H9 (cell line): ENCODE data around the gene CCDC85A. TPM values are rescaled to one million over a fixed set of nuclear protein-coding genes. Genes with fewer than 3 reads are reported as not detected.

Source experiments
- DNase-seq: peaks from one replicate; pipeline ENCODE4 v3.0.0-alpha.2; 2017
- H2AFZ ChIP-seq: one replicate; pipeline ENCODE4 v1.6.1; 2013; ENCODE audit warnings: mild to moderate bottlenecking, low read length, control low read depth, moderate library complexity
- H2AK5ac ChIP-seq: 2 replicates; pipeline ENCODE4 v1.6.1; 2013; ENCODE audit warnings: low read length, control low read depth, mixed read lengths; ENCODE audit not compliant: insufficient read length
- H2BK120ac ChIP-seq: one replicate; pipeline ENCODE4 v1.6.1; 2013; ENCODE audit warnings: low read depth, mild to moderate bottlenecking, low read length, control low read depth, inconsistent platforms; ENCODE audit not compliant: poor library complexity, severe bottlenecking
- H2BK12ac ChIP-seq: 2 replicates; pipeline ENCODE4 v1.6.1; 2013; ENCODE audit warnings: low read length, control low read depth, mixed read lengths, low read depth; ENCODE audit not compliant: insufficient read length
- H2BK15ac ChIP-seq: 2 replicates; pipeline ENCODE4 v1.6.1; 2013; ENCODE audit warnings: low read depth, low read length, control low read depth
- H2BK20ac ChIP-seq: one replicate; pipeline ENCODE4 v1.6.1; 2013; ENCODE audit warnings: low read depth, mild to moderate bottlenecking, low read length, control low read depth, inconsistent platforms; ENCODE audit not compliant: poor library complexity, severe bottlenecking
- H2BK5ac ChIP-seq: 2 replicates; pipeline ENCODE4 v1.6.1; 2013; ENCODE audit warnings: low read length, control low read depth, mixed read lengths; ENCODE audit not compliant: insufficient read length
- H3K14ac ChIP-seq: 2 replicates; pipeline ENCODE4 v1.6.1; 2013; ENCODE audit warnings: low read length, control low read depth; ENCODE audit not compliant: insufficient read depth
- H3K18ac ChIP-seq: 2 replicates; pipeline ENCODE4 v1.6.1; 2013; ENCODE audit warnings: low read depth, mild to moderate bottlenecking, mixed read lengths, low read length, control low read depth; ENCODE audit not compliant: insufficient read length
- H3K23ac ChIP-seq: 2 replicates; pipeline ENCODE4 v1.6.1; 2013; ENCODE audit warnings: low read length, control low read depth, mixed read lengths, low read depth; ENCODE audit not compliant: insufficient read length
- H3K23me2 ChIP-seq: 2 replicates; pipeline ENCODE4 v1.6.1; 2013; ENCODE audit warnings: low read depth, mild to moderate bottlenecking, mixed read lengths, low read length, control low read depth; ENCODE audit not compliant: insufficient read length, poor library complexity, severe bottlenecking
- H3K27ac ChIP-seq: 2 replicates; pipeline ENCODE4 v1.5.1; 2013; ENCODE audit warnings: low read length, control low read depth, mixed read lengths, low read depth; ENCODE audit not compliant: insufficient read length
- H3K27me3 ChIP-seq: 2 replicates; pipeline ENCODE4 v1.6.1; 2013; ENCODE audit warnings: low read length, control low read depth, inconsistent platforms; ENCODE audit not compliant: insufficient read depth
- H3K4ac ChIP-seq: 2 replicates; pipeline ENCODE4 v1.6.1; 2013; ENCODE audit warnings: low read depth, mild to moderate bottlenecking, control low read depth, inconsistent platforms, low read length, moderate library complexity
- H3K4me1 ChIP-seq: 2 replicates; pipeline ENCODE4 v1.6.1; 2013; ENCODE audit warnings: low read length, control low read depth, inconsistent platforms; ENCODE audit not compliant: insufficient read depth
- H3K4me2 ChIP-seq: 2 replicates; pipeline ENCODE4 v1.6.1; 2013; ENCODE audit warnings: low read length, control low read depth, mixed read lengths; ENCODE audit not compliant: insufficient read length, insufficient read depth
- H3K56ac ChIP-seq: 2 replicates; pipeline ENCODE4 v1.6.1; 2013; ENCODE audit warnings: low read depth, mild to moderate bottlenecking, mixed read lengths, low read length, control low read depth; ENCODE audit not compliant: insufficient read length
- H3K79me1 ChIP-seq: 2 replicates; pipeline ENCODE4 v1.6.1; 2013; ENCODE audit warnings: low read depth, mild to moderate bottlenecking, moderate library complexity, low read length, control low read depth, inconsistent platforms; ENCODE audit not compliant: insufficient read depth, poor library complexity, severe bottlenecking
- H3K79me2 ChIP-seq: 2 replicates; pipeline ENCODE4 v1.6.1; 2013; ENCODE audit warnings: low read length, control low read depth, inconsistent platforms; ENCODE audit not compliant: insufficient read depth
- H3K9ac ChIP-seq: 2 replicates; pipeline ENCODE4 v1.6.1; 2013; ENCODE audit warnings: low read length, control low read depth, mixed read lengths; ENCODE audit not compliant: insufficient read length; ENCODE audit errors: extremely low read depth
- H3K9me3 ChIP-seq: one replicate; pipeline ENCODE4 v1.6.1; 2013; ENCODE audit warnings: low read depth, low read length, inconsistent platforms; ENCODE audit not compliant: control insufficient read depth
- H3T11ph ChIP-seq: one replicate; pipeline ENCODE4 v1.6.1; 2013; ENCODE audit warnings: mild to moderate bottlenecking, low read length, control low read depth, inconsistent platforms
- H4K20me1 ChIP-seq: one replicate; pipeline ENCODE4 v1.6.1; 2013; ENCODE audit not compliant: control insufficient read depth, insufficient read length, insufficient read depth
- H4K5ac ChIP-seq: 2 replicates; pipeline ENCODE4 v1.6.1; 2013; ENCODE audit warnings: low read depth, mild to moderate bottlenecking, mixed read lengths, low read length, control low read depth; ENCODE audit not compliant: insufficient read length
- H4K8ac ChIP-seq: replicated peaks from 2 replicates; pipeline ENCODE4 v1.6.1; 2013; ENCODE audit warnings: low read length, control low read depth, mixed read lengths, low read depth; ENCODE audit not compliant: insufficient read length
- H4K91ac ChIP-seq: 2 replicates; pipeline ENCODE4 v1.6.1; 2013; ENCODE audit warnings: low read depth, mild to moderate bottlenecking, moderate library complexity, mixed read lengths, low read length, control low read depth; ENCODE audit not compliant: insufficient read length
- H3K27ac Mint-ChIP-seq, 3 experiments: 2 replicates in 2 of 3; 3 replicates in 1 of 3; pipeline ENCODE4 v1.8.0; 2020 to 2021; ENCODE audit warnings: mixed read lengths in 3 of 3, mild to moderate bottlenecking in 1 of 3, moderate library complexity in 1 of 3
- H3K27me3 Mint-ChIP-seq: 2 replicates; pipeline ENCODE4 v1.8.0; 2021; ENCODE audit warnings: low read depth, mild to moderate bottlenecking, moderate library complexity, mixed read lengths
- H3K36me3 Mint-ChIP-seq, 3 experiments: 2 replicates in 2 of 3; 3 replicates in 1 of 3; pipeline ENCODE4 v1.8.0; 2020 to 2021; ENCODE audit warnings: low read depth in 3 of 3, mixed read lengths in 3 of 3; ENCODE audit not compliant: insufficient read depth in 1 of 3
- H3K4me1 Mint-ChIP-seq, 2 experiments: 2 replicates each; pipeline ENCODE4 v1.8.0; 2020; ENCODE audit warnings: mixed read lengths in 2 of 2
- H3K4me3 Mint-ChIP-seq, 2 experiments: 2 replicates in 1 of 2; 3 replicates in 1 of 2; pipeline ENCODE4 v1.8.0; 2020 to 2021; ENCODE audit warnings: mild to moderate bottlenecking in 2 of 2, mixed read lengths in 2 of 2, moderate library complexity in 1 of 2
- H3K9me3 Mint-ChIP-seq, 2 experiments: 2 replicates in 1 of 2; 3 replicates in 1 of 2; pipeline ENCODE4 v1.8.0; 2020; ENCODE audit warnings: mild to moderate bottlenecking in 2 of 2, mixed read lengths in 2 of 2, moderate library complexity in 1 of 2
- WGBS: extraction: QIAGEN DNeasy Blood & Tissue Kit; methylation state at CpG from one replicate; pipeline ENCODE4 v1.1.7; 2013; ENCODE audit warnings: missing lambda C conversion rate, low lambda C conversion rate, mixed read lengths; ENCODE audit not compliant: insufficient read length; ENCODE audit errors: extremely low coverage; 5-methylcytosine and 5-hydroxymethylcytosine counted together
- total RNA-seq: library from RNA; stranded (reverse); gene quantifications from 2 replicates; pipeline ENCODE4 v1.2.1, GENCODE V29; 2021
- TF ChIP-seq, protein P1 (sequence below): fragments of 200-600 bp; sonication (generic); conservative IDR thresholded peaks from 3 replicates; pipeline ENCODE4 v1.8.0; 2021; ENCODE audit warnings: antibody characterized with exemption, mild to moderate bottlenecking

Gene CCDC85A
- total RNA-seq, 1 experiment from 2014 or later = 0.17 TPM

DNA sequence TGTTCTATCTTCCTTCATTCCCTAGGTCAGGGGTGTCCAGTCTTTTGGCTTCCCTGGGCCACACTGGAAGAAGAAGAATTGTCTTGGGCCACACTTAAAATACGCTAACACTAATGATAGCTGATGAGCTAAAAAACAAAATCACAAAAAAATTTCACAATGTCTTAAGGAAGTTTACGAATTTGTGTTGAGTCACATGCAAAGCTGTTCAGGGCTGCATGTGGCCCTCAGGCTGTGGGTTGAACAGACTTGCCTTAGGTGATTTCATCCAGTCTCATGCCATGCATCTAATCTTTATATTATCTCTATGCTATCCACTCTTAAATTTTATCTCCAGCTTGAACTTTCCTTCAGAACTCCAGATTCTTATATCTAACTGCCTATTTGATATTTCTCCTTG is 80.1 kb downstream of the CCDC85A start:
- H3K56ac ChIP-seq = no peak overlapping the region
- no peaks in the 10 kb centered on the region for H3K4me1 ChIP-seq
- H3K36me3 Mint-ChIP-seq = no peaks in the 10 kb centered on the region
- no peak overlapping the region for H2BK12ac ChIP-seq
- no peak overlapping the region for H3T11ph ChIP-seq
- TF ChIP-seq, protein P1, sequence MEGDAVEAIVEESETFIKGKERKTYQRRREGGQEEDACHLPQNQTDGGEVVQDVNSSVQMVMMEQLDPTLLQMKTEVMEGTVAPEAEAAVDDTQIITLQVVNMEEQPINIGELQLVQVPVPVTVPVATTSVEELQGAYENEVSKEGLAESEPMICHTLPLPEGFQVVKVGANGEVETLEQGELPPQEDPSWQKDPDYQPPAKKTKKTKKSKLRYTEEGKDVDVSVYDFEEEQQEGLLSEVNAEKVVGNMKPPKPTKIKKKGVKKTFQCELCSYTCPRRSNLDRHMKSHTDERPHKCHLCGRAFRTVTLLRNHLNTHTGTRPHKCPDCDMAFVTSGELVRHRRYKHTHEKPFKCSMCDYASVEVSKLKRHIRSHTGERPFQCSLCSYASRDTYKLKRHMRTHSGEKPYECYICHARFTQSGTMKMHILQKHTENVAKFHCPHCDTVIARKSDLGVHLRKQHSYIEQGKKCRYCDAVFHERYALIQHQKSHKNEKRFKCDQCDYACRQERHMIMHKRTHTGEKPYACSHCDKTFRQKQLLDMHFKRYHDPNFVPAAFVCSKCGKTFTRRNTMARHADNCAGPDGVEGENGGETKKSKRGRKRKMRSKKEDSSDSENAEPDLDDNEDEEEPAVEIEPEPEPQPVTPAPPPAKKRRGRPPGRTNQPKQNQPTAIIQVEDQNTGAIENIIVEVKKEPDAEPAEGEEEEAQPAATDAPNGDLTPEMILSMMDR = no peak
- no peak overlapping the region for H4K5ac ChIP-seq
- H3K14ac ChIP-seq = no peak overlapping the region
- H3K23me2 ChIP-seq = no peaks in the 10 kb centered on the region
- H2AK5ac ChIP-seq = no peak overlapping the region
- H2AFZ ChIP-seq = no peak overlapping the region
- H3K18ac ChIP-seq = no peak overlapping the region
- no peaks in the 10 kb centered on the region for H3K27me3 ChIP-seq
- H3K79me1 ChIP-seq = no peaks in the 10 kb centered on the region
- no peaks in the 10 kb centered on the region for H4K20me1 ChIP-seq
- H3K4me3 Mint-ChIP-seq = no peak overlapping the region
- WGBS = no CpG with 5 or more reads among the region's 2 CpGs
- no peak overlapping the region for H4K8ac ChIP-seq
- H3K79me2 ChIP-seq = no peaks in the 10 kb centered on the region
- no peak overlapping the region for H2BK5ac ChIP-seq
- H3K9ac ChIP-seq = no peak overlapping the region
- no peak for DNase-seq
- no peak overlapping the region for H3K27ac Mint-ChIP-seq
- no peak overlapping the region for H2BK15ac ChIP-seq
- no peak overlapping the region for H3K23ac ChIP-seq
- H3K9me3 Mint-ChIP-seq = no peaks in the 10 kb centered on the region
- H2BK120ac ChIP-seq = no peak overlapping the region
- H3K4me2 ChIP-seq = no peak overlapping the region
- H3K4ac ChIP-seq = no peak overlapping the region
- H3K27ac ChIP-seq = no peak overlapping the region
- H3K27me3 Mint-ChIP-seq = peaks cover 4% of the 10 kb centered on the region
- no peak overlapping the region for H4K91ac ChIP-seq
- H2BK20ac ChIP-seq = no peak overlapping the region
- H3K4me1 Mint-ChIP-seq = no peaks in the 10 kb centered on the region
- H3K9me3 ChIP-seq = no peaks in the 10 kb centered on the region
